ENCODE data around the gene RNF168.
"Not testable (repeated sequence)": the region's sequence is repeated elsewhere in the genome, so short reads cannot be mapped to it uniquely, and the experiment has no call there.

RNF168 gene

GRCh38 chr3:196528639-196529233 lies 25.2 kb upstream of the RNF168 start:
- no peaks in the 10 kb centered on the region for H3K4me1 ChIP-seq (ENCODE audit: control insufficient read depth, insufficient read depth, low read length)
- H3K36me3 ChIP-seq (ENCODE audit: control insufficient read depth, insufficient read depth, low read length): no peaks in the 10 kb centered on the region
- H3K27me3 ChIP-seq (ENCODE audit: control insufficient read depth, insufficient read depth, low read length): no peaks in the 10 kb centered on the region
- H3K9me3 ChIP-seq (ENCODE audit: control insufficient read depth, low read length): no peaks in the 10 kb centered on the region
- no peak overlapping the region for H3K9ac ChIP-seq (ENCODE audit: low read length)
- no peak overlapping the region for H3K4me3 ChIP-seq (ENCODE audit: low read length)

DNA sequence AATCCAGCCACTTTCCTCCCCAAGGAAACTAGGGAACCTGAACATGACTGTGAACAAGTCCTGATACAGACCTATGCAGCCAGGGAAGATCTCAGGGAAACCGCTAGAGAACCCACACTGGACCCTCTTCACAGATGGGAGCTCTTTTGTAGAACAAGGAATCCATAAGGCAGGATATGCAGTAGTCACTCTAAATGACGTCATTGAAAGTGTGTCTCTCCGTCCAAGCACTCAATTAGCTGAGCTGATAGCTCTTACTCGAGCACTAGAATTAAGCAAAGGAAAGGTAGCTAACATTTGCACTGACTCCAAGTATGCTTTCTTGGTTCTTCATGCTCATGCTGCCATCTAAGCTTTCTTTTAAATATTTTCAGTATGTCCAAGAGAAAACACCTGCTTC lies 21.6 kb upstream of the RNF168 start:
- Histone ChIP-seq H3K4me1 (ENCODE audit: control insufficient read depth, insufficient read depth, low read length) (no peaks in the 10 kb centered on the region), H3K36me3 (ENCODE audit: control insufficient read depth, insufficient read depth, low read length) (no peaks in the 10 kb centered on the region), H3K9me3 (ENCODE audit: control insufficient read depth, low read length) (peaks cover 3% of the 10 kb centered on the region), H3K9ac (ENCODE audit: low read length) (no peak overlapping the region), H3K27me3 (ENCODE audit: control insufficient read depth, insufficient read depth, low read length) (no peaks in the 10 kb centered on the region), H3K4me3 (ENCODE audit: low read length) (no peak overlapping the region)

DNA sequence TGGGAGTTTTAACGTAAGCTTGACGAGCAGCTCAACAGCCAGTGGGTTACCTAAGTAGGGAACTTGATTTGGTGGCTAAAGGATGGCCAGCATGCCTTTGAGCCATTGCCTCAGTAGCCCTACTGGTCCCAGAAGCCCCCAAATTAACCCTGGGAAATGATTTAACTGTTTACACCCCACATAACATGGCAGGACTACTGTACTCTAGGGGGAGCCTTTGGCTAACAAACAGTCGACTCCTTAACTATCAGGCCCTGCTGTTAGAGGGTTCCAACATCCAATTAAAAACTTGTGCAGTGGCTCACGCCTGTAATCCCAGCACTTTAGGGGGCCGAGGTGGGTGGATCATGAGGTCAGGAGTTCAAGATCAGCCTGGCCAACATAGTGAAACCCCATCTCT lies 21.0 kb upstream of the RNF168 start:
- Histone ChIP-seq H3K9me3 (ENCODE audit: control insufficient read depth, low read length) (peaks cover 8% of the 10 kb centered on the region), H3K27me3 (ENCODE audit: control insufficient read depth, insufficient read depth, low read length) (no peaks in the 10 kb centered on the region), H3K9ac (ENCODE audit: low read length) (no peak overlapping the region), H3K4me3 (ENCODE audit: low read length) (no peak overlapping the region), H3K36me3 (ENCODE audit: control insufficient read depth, insufficient read depth, low read length) (no peaks in the 10 kb centered on the region), H3K4me1 (ENCODE audit: control insufficient read depth, insufficient read depth, low read length) (no peaks in the 10 kb centered on the region)

DNA sequence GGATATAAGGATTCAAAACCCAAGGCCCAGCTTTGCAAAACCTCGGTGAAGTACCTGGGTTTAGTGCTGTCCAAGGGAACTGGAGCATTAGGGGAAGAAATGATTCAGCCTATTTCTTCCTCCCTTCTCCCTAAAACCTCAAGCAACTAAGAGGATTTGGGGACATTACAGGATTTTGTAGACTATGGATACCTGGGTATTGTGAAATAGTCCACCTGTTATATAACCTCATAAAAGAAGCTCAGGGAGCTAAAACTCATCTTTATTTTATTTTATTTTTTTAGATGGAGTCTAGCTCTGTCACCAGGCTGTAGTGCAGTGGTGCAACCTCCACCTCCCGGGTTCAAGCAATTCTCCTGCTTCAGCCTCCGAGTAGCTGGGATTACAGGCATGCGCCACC lies 20.3 kb upstream of the RNF168 start:
- Histone ChIP-seq H3K9me3 (ENCODE audit: control insufficient read depth, low read length) (peaks cover 15% of the 10 kb centered on the region), H3K36me3 (ENCODE audit: control insufficient read depth, insufficient read depth, low read length) (no peaks in the 10 kb centered on the region), H3K4me1 (ENCODE audit: control insufficient read depth, insufficient read depth, low read length) (no peaks in the 10 kb centered on the region), H3K4me3 (ENCODE audit: low read length) (no peak overlapping the region), H3K9ac (ENCODE audit: low read length) (no peak overlapping the region), H3K27me3 (ENCODE audit: control insufficient read depth, insufficient read depth, low read length) (no peaks in the 10 kb centered on the region)

DNA sequence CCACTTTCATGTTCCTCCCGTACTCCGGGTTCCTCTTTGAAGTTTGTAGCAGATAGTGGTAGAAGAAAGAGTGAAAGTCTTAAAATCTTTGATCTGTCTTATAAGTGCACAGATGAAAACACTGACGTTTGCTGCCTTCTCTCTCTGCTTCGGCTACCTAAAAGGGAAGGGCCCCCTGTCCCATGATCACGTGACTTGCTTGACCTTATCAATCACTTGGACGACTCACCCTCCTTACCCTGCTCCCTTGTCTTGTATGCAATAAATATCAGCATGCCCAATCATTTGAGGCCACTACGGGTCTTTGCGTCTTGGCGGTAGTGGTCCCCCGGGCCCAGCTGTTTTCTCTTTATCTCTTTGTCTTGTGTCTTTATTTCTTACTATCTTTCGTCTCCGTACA lies 17.7 kb upstream of the RNF168 start:
- peaks cover 21% of the 10 kb centered on the region for H3K9me3 ChIP-seq (ENCODE audit: control insufficient read depth, low read length)
- H3K4me1 ChIP-seq (ENCODE audit: control insufficient read depth, insufficient read depth, low read length); H3K27me3 ChIP-seq (ENCODE audit: control insufficient read depth, insufficient read depth, low read length); H3K4me3 ChIP-seq (ENCODE audit: low read length); H3K36me3 ChIP-seq (ENCODE audit: control insufficient read depth, insufficient read depth, low read length); H3K9ac ChIP-seq (ENCODE audit: low read length): not testable (repeated sequence)

GRCh38 chr3:196519718-196520082 lies 16.1 kb upstream of the RNF168 start:
- Histone ChIP-seq H3K4me1 (ENCODE audit: control insufficient read depth, insufficient read depth, low read length) (no peaks in the 10 kb centered on the region), H3K9me3 (ENCODE audit: control insufficient read depth, low read length) (peaks cover 21% of the 10 kb centered on the region), H3K9ac (ENCODE audit: low read length) (no peak overlapping the region), H3K4me3 (ENCODE audit: low read length) (no peak overlapping the region), H3K36me3 (ENCODE audit: control insufficient read depth, insufficient read depth, low read length) (no peaks in the 10 kb centered on the region), H3K27me3 (ENCODE audit: control insufficient read depth, insufficient read depth, low read length) (no peaks in the 10 kb centered on the region)

- Histone ChIP-seq H3K36me3 (ENCODE audit: control insufficient read depth, insufficient read depth, low read length) (no peaks in the 10 kb centered on the region), H3K27me3 (ENCODE audit: control insufficient read depth, insufficient read depth, low read length) (no peaks in the 10 kb centered on the region), H3K9ac (ENCODE audit: low read length) (no peak overlapping the region), H3K4me3 (ENCODE audit: low read length) (no peak overlapping the region), H3K9me3 (ENCODE audit: control insufficient read depth, low read length) (peaks cover 21% of the 10 kb centered on the region), H3K4me1 (ENCODE audit: control insufficient read depth, insufficient read depth, low read length) (no peaks in the 10 kb centered on the region)
Measured at GRCh38 chr3:196518966-196519717, 15.6 kb upstream of the RNF168 start.

DNA sequence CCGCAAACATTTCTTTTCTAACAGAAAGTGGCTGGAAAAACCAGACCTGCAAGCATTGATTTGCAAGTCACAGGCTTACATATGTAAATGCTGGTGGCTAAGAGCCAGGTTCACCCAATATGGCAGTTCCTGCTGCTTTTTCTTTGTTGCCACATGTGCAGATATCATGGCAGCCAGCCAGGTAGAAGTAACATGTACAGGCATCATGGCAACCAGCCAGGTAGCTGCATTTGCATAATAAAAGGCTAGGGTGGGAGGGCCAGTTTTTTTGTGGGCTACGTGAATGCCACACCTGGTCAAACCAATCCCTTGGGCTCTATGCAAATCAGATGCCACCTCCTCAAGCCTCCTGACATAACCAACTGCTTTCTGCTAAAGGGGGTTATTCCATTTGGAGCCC lies 14.4 kb upstream of the RNF168 start:
- Histone ChIP-seq H3K4me3 (ENCODE audit: low read length) (no peak overlapping the region), H3K36me3 (ENCODE audit: control insufficient read depth, insufficient read depth, low read length) (no peaks in the 10 kb centered on the region), H3K4me1 (ENCODE audit: control insufficient read depth, insufficient read depth, low read length) (no peaks in the 10 kb centered on the region), H3K27me3 (ENCODE audit: control insufficient read depth, insufficient read depth, low read length) (no peaks in the 10 kb centered on the region), H3K9ac (ENCODE audit: low read length) (no peak overlapping the region), H3K9me3 (ENCODE audit: control insufficient read depth, low read length) (peaks cover 21% of the 10 kb centered on the region)

DNA sequence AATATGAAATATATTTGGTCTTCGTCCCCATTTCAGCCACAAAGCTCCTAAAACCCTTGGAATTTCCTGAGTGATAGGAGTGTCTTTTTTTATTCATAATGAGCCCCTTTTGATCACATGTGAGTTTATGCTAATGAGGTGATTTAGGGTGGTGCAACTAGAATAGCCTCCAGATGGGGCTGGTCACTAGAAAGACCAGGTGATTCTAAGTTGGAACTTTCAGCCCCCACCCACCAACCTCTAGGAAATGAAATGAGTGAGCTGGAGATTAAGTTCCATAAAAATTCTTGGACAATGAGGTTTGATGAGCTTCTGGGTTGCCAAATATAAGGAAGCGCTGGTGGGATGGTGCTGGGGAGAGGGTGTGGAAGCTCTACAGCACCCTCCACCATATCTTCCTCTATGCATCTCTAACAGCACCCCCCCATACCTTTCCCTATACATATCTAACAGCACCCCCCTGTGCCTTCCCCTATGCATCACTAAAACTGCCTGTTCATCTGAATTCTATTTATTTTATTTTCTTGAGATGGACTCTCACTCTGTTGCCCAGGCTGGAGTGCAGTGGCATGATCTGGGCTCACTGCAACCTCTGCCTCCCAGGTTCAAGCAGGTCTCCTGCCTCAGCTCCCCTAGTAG lies 13.7 kb upstream of the RNF168 start:
- peaks cover 21% of the 10 kb centered on the region for H3K9me3 ChIP-seq (ENCODE audit: control insufficient read depth, low read length)
- H3K27me3 ChIP-seq (ENCODE audit: control insufficient read depth, insufficient read depth, low read length): no peaks in the 10 kb centered on the region

GRCh38 chr3:196514913-196515621 lies 11.5 kb upstream of the RNF168 start, which contains the start of gene SMCO1:
TSS of gene SMCO1 (minus strand) at chr3:196515346. CDS start at chr3:196515209, 137 bp downstream.
- H3K9me3 ChIP-seq (ENCODE audit: control insufficient read depth, low read length): peaks cover 17% of the 10 kb centered on the region
- no peaks in the 10 kb centered on the region for H3K36me3 ChIP-seq (ENCODE audit: control insufficient read depth, insufficient read depth, low read length)
- no peak within 1 kb of the TSS for H3K9ac ChIP-seq (ENCODE audit: low read length)
- H3K4me3 ChIP-seq (ENCODE audit: low read length): no peak within 1 kb of the TSS
- H3K27me3 ChIP-seq (ENCODE audit: control insufficient read depth, insufficient read depth, low read length): no peaks in the 10 kb centered on the region
- no peaks in the 10 kb centered on the region for H3K4me1 ChIP-seq (ENCODE audit: control insufficient read depth, insufficient read depth, low read length)

More for the DNA sequence above, 13.7 kb upstream of the RNF168 start:
- H3K4me3 ChIP-seq (ENCODE audit: low read length): no peak overlapping the region
- H3K4me1 ChIP-seq (ENCODE audit: control insufficient read depth, insufficient read depth, low read length): no peaks in the 10 kb centered on the region
- H3K36me3 ChIP-seq (ENCODE audit: control insufficient read depth, insufficient read depth, low read length): no peaks in the 10 kb centered on the region
- H3K9ac ChIP-seq (ENCODE audit: low read length): no peak overlapping the region

DNA sequence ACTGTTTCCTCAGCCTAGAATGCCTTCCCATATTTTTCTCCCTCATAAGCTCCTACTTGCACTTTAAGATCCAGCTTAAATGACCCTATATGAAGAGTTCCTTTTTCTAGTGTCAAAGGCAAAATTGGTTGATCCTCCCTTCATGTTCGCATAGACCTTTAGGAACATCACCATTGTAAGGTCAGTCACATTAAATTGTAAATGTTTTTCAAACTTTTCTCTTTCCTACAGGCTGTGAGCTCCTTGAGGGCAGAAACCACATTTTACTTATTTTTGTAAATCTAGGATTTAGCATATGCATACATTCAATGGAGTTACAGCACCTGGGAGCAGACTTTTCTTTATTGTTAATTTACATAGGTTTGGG lies 10.8 kb upstream of the RNF168 start:
- H3K36me3 ChIP-seq (ENCODE audit: control insufficient read depth, insufficient read depth, low read length): no peaks in the 10 kb centered on the region
- peaks cover 10% of the 10 kb centered on the region for H3K9me3 ChIP-seq (ENCODE audit: control insufficient read depth, low read length)
- no peaks in the 10 kb centered on the region for H3K27me3 ChIP-seq (ENCODE audit: control insufficient read depth, insufficient read depth, low read length)
- H3K4me3 ChIP-seq (ENCODE audit: low read length): no peak overlapping the region
- no peaks in the 10 kb centered on the region for H3K4me1 ChIP-seq (ENCODE audit: control insufficient read depth, insufficient read depth, low read length)
- H3K9ac ChIP-seq (ENCODE audit: low read length): no peak overlapping the region

Measured in mucosa of stomach (tissue), 1 donor.